B cell (primary cell): Measurements from ENCODE around the gene BARHL2.

Experiments
- CTCF ChIP-seq: fragments of 200-600 bp; IDR thresholded peaks from one replicate; pipeline ENCODE4 v1.8.0; 2022; ENCODE audit warnings: antibody characterized with exemption, mild to moderate bottlenecking
- EZH2 ChIP-seq: IDR thresholded peaks from 2 replicates; pipeline ENCODE4 v1.6.1; 2012; ENCODE audit warnings: borderline replicate concordance, low read depth, mild to moderate bottlenecking, moderate library complexity, low read length; ENCODE audit not compliant: insufficient read depth, poor library complexity, severe bottlenecking

GRCh38 chr1:90675161-90675847 lies 41.8 kb downstream of the BARHL2 start:
- no peak for TF ChIP-seq EZH2
- no peak for TF ChIP-seq CTCF
